Type B pancreatic cell (in vitro differentiated cells): ENCODE measurements around the gene SYNGR4. TPM values are rescaled to one million over a fixed set of nuclear protein-coding genes. Genes with fewer than 3 reads are reported as not detected.
A peak's percentile ranks its signal among the peaks of the same experiment; 100 is the strongest.

Experiments
- DNase-seq: peaks from one replicate; pipeline ENCODE4 v3.0.0; 2021; ENCODE audit warnings: mixed read lengths; ENCODE audit not compliant: unreplicated experiment; ENCODE audit errors: extremely low spot score
- H3K27ac Mint-ChIP-seq: 2 replicates; pipeline ENCODE4 v1.8.0; 2021; ENCODE audit warnings: mild to moderate bottlenecking, mixed read lengths
- H3K27me3 Mint-ChIP-seq: 2 replicates; pipeline ENCODE4 v1.8.0; 2021; ENCODE audit warnings: mixed read lengths
- H3K36me3 Mint-ChIP-seq: 2 replicates; pipeline ENCODE4 v1.8.0; 2021; ENCODE audit warnings: mixed read lengths
- H3K4me1 Mint-ChIP-seq: one replicate; pipeline ENCODE4 v1.8.0; 2021; ENCODE audit warnings: mixed read lengths; ENCODE audit not compliant: unreplicated experiment
- H3K4me3 Mint-ChIP-seq: 2 replicates; pipeline ENCODE4 v1.8.0; 2021; ENCODE audit warnings: mild to moderate bottlenecking, mixed read lengths
- H3K9me3 Mint-ChIP-seq: 2 replicates; pipeline ENCODE4 v1.8.0; 2021; ENCODE audit warnings: mixed read lengths
- CTCF ChIP-seq: fragments of 200-600 bp; sonication (generic); conservative IDR thresholded peaks from 2 replicates; pipeline ENCODE4 v1.5.0; 2021; ENCODE audit warnings: antibody characterized with exemption, mild to moderate bottlenecking
- total RNA-seq: library from RNA; stranded (reverse); gene quantifications from 2 replicates; pipeline ENCODE4 v1.2.1, GENCODE V29; 2021; ENCODE audit warnings: low replicate concordance

SYNGR4 gene
- total RNA-seq, 1 donor from 2014 or later = not detected

- no peaks in the 10 kb centered on the region for H3K27me3 Mint-ChIP-seq
- H3K9me3 Mint-ChIP-seq = no peaks in the 10 kb centered on the region
- H3K27ac Mint-ChIP-seq = peak overlapping the region; percentile 95
- no peaks in the 10 kb centered on the region for H3K4me1 Mint-ChIP-seq
- no peak for TF ChIP-seq CTCF
- no peak for DNase-seq
- no peaks in the 10 kb centered on the region for H3K36me3 Mint-ChIP-seq
- H3K4me3 Mint-ChIP-seq = peak overlapping the region; percentile 90
Observed at GRCh38 chr19:48363500-48363809, 712 bp upstream of the SYNGR4 start.

GRCh38 chr19:48364598-48365348, 606 bp downstream of the SYNGR4 start:
- TF ChIP-seq CTCF = no peak
- peaks cover 6% of the 10 kb centered on the region for H3K4me1 Mint-ChIP-seq
- H3K4me3 Mint-ChIP-seq = no peak overlapping the region
- H3K36me3 Mint-ChIP-seq = no peaks in the 10 kb centered on the region
- H3K27ac Mint-ChIP-seq = peak overlapping the region; percentile 95
- no peaks in the 10 kb centered on the region for H3K9me3 Mint-ChIP-seq
- no peak for DNase-seq
- no peaks in the 10 kb centered on the region for H3K27me3 Mint-ChIP-seq

- H3K36me3 Mint-ChIP-seq = no peaks in the 10 kb centered on the region
Observed at GRCh38 chr19:48365602-48366001, 1.4 kb downstream of the SYNGR4 start.

GRCh38 chr19:48367855-48368254, 3.7 kb downstream of the SYNGR4 start:
- Mint-ChIP-seq H3K9me3 (no peaks in the 10 kb centered on the region), H3K4me1 (peaks cover 19% of the 10 kb centered on the region), H3K36me3 (no peaks in the 10 kb centered on the region), H3K27me3 (no peaks in the 10 kb centered on the region), H3K4me3 (no peak overlapping the region), H3K27ac (no peak overlapping the region)
- no peak for TF ChIP-seq CTCF
- no peak for DNase-seq

More at GRCh38 chr19:48365602-48366001, 1.4 kb downstream of the SYNGR4 start:
- Mint-ChIP-seq H3K9me3 (no peaks in the 10 kb centered on the region), H3K4me3 (no peak overlapping the region), H3K4me1 (peaks cover 9% of the 10 kb centered on the region), H3K27me3 (no peaks in the 10 kb centered on the region), H3K27ac (no peak overlapping the region)
- no peak for DNase-seq
- no peak for TF ChIP-seq CTCF

GRCh38 chr19:48368936-48369335, 4.8 kb downstream of the SYNGR4 start:
- no peak for DNase-seq
- Mint-ChIP-seq H3K36me3 (no peaks in the 10 kb centered on the region), H3K9me3 (no peaks in the 10 kb centered on the region), H3K27me3 (no peaks in the 10 kb centered on the region), H3K4me1 (peaks cover 20% of the 10 kb centered on the region), H3K27ac (no peak overlapping the region), H3K4me3 (no peak overlapping the region)
- no peak for TF ChIP-seq CTCF
